NCI-H2196 treated with DMSO at 0.1 percent for 48 hours (cell line): Measurements from ENCODE around the gene SIX5.

ENCODE experiments used
- DNase-seq: peaks from one replicate; lab custom pipeline; 2025; ENCODE audit not compliant: unreplicated experiment; lab: John Stamatoyannopoulos, UW

Gene SIX5

GRCh38 chr19:45716359-45717130 is 52.5 kb downstream of the SIX5 start:
- no peak for DNase-seq

GRCh38 chr19:45715139-45715538 is 53.9 kb downstream of the SIX5 start:
- DNase-seq, result no peak
